ENCODE results near the gene OPCML.

The OPCML gene

DNA sequence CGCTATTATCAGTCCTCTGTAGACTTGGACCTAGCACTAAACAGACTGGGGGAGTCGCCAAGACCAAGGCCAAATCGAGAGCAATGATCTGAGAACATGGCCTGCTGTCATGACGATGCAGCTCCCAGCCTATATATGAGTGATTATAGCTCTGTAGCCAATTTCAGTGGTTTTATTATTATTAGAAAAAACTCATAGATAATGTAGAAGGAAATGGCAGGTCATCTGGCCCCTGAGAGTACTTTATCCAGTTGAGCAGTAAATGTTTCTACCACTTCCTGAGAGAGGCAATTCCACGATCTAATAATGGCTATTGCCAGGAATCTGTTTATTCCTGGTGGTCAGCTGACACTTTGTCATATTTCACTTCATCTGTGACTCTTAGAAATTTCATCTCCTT lies 666.7 kb downstream of the OPCML start:
- no peak for DNase-seq

DNA sequence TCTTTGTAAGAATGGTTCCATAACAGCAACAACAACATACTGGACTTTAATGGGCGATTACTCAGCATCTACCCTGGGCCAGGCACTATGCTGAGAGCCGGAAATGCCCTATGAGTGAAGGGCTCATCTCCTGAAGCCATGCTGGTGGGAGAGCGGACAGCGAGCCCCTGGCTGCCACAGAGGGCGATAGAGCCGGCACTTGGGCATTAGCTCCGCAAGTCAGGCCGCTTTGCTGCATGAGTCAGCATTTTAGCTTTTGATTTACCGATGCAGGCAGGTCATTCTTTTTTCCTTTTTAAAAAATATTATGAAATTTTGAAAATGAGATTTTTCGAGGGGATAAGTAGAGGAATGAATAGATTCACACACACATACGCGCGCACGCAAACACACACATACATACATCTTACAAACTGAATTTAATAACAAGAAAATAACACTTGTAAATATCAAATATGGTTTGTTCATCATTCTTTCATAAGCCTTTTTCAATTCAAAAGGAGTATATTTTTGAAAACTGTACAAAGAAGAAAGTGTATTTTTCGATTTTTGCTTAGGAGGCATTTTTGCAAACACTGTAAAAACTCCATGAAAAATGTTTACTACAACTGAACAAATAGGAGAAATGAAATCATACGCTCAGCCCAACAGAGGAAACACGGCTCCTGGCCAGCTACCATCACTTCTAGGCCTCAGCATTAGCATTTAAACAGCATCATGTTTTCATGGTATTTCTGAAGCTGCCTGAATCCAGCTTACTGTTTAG lies 667.3 kb downstream of the OPCML start:
- DNase-seq, result no peak

DNA sequence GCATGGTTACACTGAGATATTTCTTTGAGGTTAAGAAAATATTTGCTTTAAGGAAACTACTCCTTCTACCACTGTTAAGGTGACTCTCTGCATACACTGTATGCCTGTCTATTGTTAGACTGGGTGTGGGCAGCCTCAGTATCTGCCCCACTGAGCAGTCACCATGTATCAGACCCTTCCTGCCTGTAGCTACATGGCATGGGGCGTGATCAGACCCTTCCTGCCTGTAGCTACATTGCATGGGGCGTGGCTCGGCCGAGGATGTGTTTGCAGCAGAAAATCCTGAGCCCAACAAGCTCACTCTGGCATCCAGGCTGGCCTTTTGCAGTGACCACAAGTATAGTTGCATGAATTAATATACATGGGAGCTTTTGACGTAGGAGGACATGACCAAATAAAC lies 669.4 kb downstream of the OPCML start:
- no peak for DNase-seq

DNA sequence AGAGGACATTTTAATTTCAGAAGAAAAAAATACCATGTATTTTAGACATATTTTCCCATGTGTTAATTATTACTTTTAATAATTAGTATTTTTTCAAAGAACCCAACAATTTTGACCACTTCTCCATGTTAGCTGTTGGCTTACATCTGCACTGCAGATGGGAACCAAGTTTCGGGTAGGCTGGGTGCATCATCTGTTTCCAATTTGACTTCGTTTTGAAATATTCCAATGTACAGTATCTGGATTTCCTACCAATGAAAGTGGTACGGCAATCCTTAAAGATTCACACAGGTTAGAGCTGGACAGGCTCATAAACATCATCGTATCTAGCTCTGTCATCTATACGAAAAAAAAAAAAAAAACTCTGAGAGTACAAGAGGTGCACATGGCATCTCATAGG lies 670.2 kb downstream of the OPCML start:
- DNase-seq, result no peak

DNA sequence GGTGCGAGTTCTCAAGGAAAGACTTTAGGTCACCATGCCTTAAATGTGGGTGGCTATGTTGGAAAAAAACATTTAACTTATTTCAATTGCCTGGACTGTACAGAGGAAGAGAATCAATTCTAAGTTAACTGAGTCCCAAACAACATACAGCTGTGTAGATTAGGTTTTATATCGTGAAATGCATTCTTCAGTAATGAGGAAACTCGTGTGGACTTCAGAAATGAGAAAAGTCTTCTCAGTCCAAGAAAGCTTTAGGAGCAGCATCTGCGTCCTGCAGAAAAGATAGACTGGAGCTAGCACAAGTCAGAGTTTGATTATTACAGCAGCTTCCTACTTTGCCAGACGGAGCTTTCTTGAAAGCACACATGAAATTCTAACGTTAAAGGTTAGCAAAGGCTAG lies 673.0 kb downstream of the OPCML start:
- no peak for DNase-seq

DNA sequence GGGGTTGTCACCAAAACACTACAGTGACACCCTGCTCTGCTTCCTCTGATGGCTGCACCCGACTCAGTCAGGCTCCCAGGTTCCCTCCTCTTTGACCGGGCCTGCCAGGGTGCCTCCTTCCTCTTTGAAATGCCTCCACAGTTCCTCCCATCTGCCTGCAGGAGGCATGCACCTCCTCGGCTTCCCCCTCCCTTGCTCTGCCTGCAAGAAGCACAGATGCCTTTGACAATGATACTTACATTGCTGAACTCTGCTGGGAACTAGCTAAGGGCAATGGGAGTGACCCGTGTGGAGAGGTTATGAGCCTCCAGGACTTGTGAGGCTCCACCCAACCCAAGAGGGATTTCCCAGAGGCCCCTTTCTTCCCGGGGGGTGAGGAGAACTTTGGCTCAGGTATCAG lies 674.1 kb downstream of the OPCML start:
- DNase-seq, result no peak

DNA sequence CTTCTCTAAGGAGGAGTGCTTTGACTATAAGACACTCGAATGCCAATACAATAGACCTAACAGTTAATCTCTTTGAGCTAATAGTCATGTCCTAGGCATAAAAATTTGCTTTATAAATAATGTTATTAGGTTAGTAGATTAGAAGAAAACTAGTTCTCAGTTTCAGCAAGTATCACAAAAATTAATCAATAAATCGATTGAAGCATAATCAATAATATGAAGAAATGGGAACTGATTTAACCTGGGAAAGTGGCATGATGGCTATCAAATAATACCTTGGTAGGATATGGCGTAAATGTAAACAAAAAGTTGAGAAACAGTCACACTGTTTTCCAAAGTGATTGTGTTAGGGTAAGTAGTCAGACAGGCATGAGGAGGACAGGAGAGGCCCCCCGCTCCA lies 676.3 kb downstream of the OPCML start:
- no peak for DNase-seq

DNA sequence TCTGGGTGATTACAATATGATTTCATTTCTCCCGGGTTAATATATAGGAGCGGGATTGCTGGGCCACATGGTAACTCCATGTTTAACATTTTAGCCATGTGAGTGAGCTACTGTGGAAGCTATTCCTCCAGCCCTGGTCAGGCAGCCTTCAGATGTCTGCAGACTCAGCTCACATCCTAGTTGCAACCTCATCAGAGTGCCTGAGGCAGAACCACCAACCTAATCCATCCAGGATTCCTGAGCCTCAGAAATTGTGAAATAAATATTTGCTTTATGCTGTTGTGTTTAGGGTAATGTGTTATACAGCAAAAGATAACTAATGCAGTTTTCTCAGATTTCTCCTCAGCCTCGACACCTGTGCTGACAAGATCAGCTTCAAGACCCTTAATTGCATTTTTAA lies 676.8 kb downstream of the OPCML start:
- no peak for DNase-seq

DNA sequence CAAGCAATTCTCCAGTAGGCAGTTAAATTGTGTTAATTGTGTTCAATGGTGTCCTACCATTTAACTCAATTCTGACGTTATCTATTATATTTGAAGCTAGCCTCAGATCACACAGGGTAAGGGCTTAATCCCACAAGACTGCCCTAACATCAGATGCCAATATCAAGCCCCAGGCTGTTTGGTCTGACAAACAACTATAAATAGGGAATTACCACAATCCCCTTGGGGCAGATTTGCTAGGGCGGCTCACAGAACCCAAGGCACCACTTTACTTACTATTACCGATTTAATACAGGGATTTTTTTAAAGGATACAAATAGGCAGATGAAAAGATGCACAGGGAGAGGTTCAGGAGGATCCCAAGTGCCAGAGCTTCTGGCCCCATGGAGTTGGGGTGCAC lies 678.4 kb downstream of the OPCML start:
- DNase-seq, result no peak

DNA sequence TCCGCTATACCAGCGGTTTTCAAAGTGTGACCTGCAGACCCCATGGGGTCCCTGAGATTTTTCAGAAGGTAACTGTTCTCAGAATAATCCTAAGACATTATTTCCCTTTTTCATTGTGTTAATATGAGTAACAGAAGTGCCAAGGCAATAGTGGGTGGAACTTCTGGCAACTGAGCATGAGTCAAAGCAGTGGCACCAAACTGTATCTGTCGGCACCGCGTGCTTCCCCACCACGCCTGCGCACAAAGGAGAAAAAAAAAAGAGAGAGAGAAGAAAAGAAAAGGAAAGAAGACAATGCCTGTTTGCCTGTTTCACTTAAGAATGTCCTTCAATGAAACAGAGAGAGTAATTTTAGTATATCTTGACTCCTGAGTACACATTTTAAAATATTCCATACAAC lies 679.9 kb downstream of the OPCML start:
- DNase-seq, result no peak

DNA sequence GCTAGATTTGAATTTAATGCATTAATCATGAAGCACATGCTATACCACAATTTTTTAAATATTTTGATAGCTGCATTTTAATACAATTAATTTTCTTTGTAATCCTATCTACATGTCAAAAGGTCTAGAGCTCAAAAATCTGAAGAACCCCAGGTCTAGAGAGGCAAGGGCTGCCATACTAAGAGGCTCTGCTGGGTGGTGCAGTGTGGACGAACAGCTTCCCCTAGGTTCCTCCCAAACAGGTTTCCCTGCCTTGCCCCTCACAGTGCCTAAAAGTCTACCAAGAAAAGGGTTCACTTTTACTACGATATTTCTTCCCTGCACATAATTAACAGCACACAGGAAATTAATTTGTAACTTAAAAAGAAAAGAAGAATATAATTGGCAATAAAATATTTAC lies 681.1 kb downstream of the OPCML start:
- no peak for DNase-seq

DNA sequence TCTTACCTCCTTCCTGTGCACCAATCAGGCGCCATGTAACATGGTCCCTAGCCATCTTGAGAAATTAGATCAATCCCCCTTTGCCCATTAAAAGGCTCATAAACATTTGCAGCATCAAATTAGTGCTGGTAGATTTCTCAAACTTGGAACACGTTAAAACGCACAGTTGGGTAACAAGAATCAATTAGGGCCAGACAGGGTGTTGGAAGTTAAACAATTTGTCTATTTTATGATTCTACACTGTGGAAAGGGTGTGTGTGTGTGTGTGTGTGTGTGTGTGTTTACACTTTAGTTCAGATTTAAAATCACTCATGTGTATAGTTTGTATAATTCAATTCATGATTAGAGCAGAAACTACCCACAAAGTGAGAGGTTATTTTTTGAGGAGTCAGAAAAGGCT lies 682.0 kb downstream of the OPCML start:
- no peak for DNase-seq

DNA sequence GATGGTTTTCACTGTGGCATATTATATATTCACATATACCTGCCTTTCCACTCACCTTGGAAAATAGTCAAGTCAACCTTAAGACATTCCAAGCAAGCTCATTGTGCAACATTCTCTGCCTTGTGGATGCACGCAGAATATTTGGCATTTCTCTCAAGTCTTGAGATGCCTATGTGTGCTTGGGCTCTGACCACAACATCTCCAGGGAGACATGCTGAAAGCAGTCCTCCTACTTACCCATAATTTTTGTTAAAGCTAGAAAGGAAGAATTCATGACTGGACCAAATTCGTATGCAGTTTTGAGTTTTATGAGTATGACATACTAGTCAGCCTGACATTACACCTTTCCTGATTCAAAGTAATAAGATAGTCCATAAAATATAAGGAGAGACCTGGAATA lies 684.0 kb downstream of the OPCML start:
- no peak for DNase-seq

DNA sequence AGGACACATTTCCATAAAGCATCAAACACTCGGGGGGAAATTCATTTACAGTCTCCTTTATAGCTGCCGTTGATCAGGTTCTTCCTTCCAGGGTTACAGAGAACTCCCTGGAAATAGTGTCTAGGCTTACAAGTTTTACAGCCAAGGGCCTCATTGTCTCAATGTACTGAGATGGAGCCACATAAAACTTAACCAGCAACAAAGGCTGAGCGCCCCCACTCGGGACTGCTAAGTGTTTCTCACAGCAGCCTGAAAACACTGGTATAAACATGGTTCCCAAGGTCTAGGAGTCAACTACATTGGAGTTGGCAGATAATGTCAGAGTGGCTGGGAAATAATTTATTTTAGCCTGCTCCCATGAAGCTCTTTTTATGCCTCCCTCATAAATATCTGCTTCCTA lies 686.2 kb downstream of the OPCML start:
- DNase-seq, result no peak

DNA sequence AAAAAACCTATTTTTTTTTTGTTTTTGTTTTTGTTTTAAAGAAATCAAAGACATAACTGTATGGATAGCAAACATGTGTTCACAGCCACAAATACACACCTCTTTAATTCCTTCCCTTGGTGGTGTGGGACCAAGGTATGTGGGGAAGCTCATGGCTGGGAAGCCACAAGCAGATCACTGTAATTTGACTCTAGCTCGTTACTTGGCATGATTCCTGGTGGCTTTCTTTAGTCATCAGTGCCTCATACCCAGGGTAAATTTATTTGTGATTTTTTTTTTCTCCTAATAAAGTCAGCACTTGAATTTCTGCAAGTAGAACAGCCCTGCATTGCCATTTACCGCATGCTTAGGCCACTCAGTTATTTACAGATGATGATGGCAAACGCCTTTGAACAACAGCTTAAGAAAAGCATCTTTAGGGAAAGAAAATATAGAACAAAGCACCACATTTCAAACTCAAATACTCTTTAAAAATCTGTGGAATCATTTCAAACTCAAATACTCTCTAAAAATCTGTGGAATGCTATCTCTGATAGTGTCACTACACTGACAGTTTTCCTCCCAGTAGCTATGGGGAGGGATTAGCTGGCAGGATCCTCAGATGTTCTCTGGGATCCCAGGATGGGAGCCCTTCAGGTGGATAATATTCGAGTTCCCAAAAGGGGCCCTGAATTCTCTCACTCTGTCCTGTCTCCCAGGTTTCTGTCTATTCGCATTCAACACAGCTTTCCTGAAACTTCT lies 687.2 kb downstream of the OPCML start:
- no peak for DNase-seq

DNA sequence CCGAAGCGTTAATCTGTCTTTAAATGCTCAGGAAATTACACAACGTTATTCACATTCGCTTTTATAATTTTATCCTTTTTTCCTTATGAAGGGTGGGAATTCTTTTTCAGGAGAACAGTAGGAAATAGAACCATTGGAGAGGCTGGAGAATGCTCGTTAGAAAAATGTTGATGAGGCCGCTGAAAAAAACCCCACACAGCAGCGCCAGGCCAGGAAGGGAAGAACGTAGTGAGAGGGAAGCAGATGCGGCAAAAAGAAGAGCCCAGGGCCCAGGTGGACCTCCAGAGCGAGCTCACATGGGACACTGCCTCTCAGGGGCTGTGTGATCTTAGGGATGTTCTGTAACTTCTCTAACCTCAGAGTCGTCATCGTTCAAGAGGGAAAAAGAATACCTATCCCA lies 691.6 kb downstream of the OPCML start:
- DNase-seq, result no peak

DNA sequence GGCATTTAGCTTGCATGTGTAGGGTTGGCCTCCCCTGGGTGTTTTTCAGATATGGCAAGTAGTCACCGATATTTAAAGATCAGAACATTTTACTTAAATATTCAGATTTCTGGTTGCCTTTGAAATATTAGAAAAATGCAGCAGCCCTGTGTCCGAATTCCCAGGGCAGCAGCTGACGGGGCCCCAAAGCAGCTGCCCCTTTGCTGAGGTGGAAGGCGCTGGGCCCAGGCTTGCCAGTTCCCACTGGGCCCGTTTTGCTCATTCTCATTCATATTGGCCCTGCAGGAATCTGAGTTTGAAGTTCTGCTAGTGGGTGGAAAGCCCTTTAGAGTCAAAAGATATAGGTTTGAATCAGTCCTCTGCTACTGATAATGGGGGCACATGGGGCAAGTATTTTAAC lies 692.1 kb downstream of the OPCML start:
- no peak for DNase-seq

DNA sequence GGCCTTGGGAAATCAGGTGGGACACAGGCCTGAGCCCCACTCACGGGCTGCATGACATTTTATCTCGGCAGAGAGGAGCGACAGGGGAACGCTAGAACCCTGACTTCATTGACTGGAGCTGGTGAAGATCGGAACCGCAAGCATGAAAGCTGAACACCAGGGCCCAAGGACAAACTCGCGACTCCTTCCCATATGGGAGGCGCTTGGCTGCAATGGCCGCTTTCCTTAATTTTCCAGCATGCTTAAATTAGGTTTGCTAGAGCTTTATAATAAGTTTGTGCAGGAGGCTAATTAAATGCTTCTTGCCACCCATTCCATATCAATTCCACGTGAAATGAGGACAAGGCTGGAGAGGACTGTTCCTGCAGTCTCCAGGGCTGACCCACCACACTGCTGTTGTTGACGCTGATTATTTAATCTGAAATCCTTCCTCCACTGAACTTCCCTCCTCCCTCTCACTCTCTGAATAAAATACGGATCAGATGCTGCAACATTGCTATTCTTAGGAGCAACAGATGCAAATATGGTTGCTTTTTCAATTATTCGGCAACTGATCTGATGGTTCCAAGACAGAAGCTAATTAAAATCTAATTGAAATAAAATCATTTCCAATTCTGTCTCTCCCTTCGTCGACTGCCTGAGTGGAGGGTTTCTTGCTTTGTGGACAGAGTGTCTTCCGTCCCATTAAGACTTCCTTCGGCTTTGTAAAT lies 692.9 kb downstream of the OPCML start:
- DNase-seq, result no peak

DNA sequence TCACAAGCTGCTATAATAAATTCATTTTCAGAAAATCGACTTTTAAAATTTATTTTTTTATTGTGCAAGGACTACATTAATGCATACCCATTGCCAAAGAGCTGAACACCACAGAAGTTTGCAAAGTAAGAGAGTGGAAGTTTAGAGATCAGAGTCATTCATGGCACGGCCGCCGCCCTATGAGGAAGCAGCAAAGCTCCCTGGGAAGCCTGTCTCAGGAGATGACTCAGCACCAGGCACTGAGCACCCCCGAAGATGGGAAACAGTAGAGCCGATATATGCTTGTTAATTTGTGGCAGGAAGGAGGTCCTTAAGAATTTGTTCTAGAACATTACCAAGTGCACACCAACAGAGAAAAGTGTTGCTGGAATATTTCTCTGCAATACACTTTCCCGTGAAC lies 693.7 kb downstream of the OPCML start:
- DNase-seq, result no peak

DNA sequence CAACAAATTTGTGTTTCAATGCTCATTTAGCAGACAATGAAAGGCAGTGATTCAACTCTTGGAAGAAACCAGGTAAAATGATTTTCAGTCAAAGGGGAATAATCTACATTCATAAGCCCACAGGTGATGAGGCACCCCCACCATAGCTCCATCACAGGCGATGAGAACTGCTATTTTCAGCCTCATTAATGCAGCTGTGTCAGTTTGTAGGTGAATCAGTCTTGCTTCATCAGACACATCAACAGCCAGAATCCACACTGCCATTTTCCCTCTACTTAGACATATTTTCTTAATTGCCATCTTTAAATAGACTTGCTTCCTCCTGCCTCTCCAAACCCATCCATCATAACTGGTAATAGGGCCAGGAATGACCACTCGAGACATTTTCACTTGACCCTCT lies 701.0 kb downstream of the OPCML start:
- DNase-seq, result no peak

DNA sequence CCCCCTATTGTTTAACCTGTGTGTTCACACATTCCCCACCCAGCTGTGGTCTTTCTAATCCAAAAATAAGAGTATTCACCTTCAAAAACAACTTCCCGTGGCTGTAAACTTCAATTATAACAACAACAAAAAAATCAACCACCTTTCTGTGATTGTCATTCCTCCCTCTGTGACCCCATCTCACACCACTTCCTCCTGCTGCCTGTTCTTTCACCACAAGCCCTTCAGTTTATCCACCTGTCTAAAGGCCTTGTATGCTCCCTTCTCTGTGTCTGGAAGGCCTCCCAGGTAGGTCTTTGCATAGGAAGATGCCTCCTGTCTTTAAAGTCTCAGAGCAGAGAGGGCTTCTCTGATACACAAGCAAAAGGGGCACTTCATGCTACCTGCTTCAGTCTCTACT lies 707.7 kb downstream of the OPCML start:
- DNase-seq, result no peak

DNA sequence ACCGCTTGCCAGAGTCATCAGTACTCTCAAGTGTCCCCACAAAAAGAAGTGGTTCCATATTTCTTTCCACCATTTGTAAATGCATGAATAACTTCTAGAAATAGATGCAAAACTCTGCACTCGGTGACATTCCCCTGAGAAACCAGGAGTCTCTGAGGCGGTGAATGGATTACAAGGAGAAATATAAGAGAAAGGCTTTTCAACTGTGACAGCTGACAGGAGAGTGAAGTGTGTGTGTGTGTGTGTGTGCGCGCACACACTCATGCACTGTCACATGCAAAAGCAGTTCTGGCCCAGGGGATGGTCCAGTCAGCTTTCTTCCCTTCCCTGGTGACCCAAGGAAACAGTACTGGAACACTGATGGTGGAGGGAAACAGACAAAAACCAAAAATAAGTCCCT lies 710.0 kb downstream of the OPCML start:
- DNase-seq, result no peak

DNA sequence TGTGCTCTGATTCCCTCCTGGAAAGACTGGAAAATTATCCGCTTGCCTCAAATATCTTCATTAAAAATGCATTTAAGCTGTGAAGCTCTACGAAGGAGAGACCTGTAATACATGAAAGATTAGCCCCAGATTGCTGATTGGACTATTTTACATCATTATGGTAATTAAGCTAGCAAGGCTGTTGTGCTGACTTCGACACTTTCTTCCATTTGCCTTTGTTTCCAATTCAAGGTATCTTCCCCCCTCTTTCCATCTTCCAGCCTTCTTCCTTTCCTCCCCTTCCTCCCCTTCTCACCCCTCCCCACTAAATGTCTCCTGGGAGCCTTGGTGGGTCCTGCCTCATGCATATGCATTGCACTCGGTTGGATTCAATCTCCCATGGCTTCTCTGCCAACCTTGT lies 710.8 kb downstream of the OPCML start:
- DNase-seq, result no peak

DNA sequence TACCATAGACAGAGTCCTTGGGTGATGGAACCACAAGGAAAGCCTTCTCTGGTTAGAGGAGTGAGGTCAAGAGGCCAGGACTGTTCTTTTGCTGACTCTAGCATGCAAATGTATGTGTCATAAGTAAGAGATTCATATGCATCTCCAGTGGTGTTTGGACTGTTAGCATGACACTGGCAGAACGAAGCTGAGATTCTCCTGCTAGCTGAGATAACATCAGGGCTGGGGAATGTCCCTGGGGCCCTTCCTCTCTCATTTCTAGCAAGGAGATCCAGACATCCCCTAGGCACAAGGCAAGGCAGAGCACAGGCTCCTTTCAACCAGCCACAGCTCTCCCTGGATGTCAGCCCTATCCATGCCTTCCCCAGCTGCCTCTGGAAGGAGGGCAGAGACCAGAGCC lies 711.3 kb downstream of the OPCML start:
- no peak for DNase-seq
